Endothelial cell (in vitro differentiated cells): ENCODE results near the gene CDKAL1. TPM values are rescaled to one million over a fixed set of nuclear protein-coding genes. Genes with fewer than 3 reads are reported as not detected.
"Not testable (repeated sequence)": the region's sequence is repeated elsewhere in the genome, so short reads cannot be mapped to it uniquely, and the experiment has no call there.

ENCODE experiments used
- DNase-seq: peaks from one replicate; pipeline ENCODE4 v3.0.0; 2021; ENCODE audit warnings: low spot score
- H3K27ac Mint-ChIP-seq: one replicate; pipeline ENCODE4 v1.8.0; 2021; ENCODE audit warnings: mixed read lengths, inconsistent platforms; ENCODE audit not compliant: unreplicated experiment
- H3K27me3 Mint-ChIP-seq: one replicate; pipeline ENCODE4 v1.8.0; 2021; ENCODE audit warnings: mild to moderate bottlenecking, moderate library complexity, mixed read lengths, inconsistent platforms; ENCODE audit not compliant: unreplicated experiment
- H3K36me3 Mint-ChIP-seq: one replicate; pipeline ENCODE4 v1.8.0; 2021; ENCODE audit warnings: mild to moderate bottlenecking, low read depth, mixed read lengths, inconsistent platforms; ENCODE audit not compliant: unreplicated experiment
- H3K4me1 Mint-ChIP-seq: one replicate; pipeline ENCODE4 v1.8.0; 2021; ENCODE audit warnings: mild to moderate bottlenecking, mixed read lengths, inconsistent platforms; ENCODE audit not compliant: unreplicated experiment
- H3K4me3 Mint-ChIP-seq: one replicate; pipeline ENCODE4 v1.8.0; 2021; ENCODE audit warnings: mild to moderate bottlenecking, mixed read lengths, inconsistent platforms; ENCODE audit not compliant: unreplicated experiment
- H3K9me3 Mint-ChIP-seq: one replicate; pipeline ENCODE4 v1.8.0; 2021; ENCODE audit warnings: mixed read lengths, inconsistent platforms; ENCODE audit not compliant: unreplicated experiment
- total RNA-seq: library from RNA; stranded (reverse); fragmentation: NEBNext Ultra II Directional; extraction: Animal tissue kit (Norgen Biotek cat#: 25700); gene quantifications from one replicate; pipeline ENCODE4 v1.2.1, GENCODE V29; 2021; ENCODE audit not compliant: unreplicated experiment
- TF ChIP-seq, protein P1 (sequence below): fragments of 200-600 bp; sonication (generic); IDR thresholded peaks from one replicate; pipeline ENCODE4 v1.5.0; 2021; ENCODE audit warnings: antibody characterized with exemption; ENCODE audit not compliant: unreplicated experiment

CDKAL1 gene
- total RNA-seq, 1 donor from 2014 or later, result 43.9 TPM

DNA sequence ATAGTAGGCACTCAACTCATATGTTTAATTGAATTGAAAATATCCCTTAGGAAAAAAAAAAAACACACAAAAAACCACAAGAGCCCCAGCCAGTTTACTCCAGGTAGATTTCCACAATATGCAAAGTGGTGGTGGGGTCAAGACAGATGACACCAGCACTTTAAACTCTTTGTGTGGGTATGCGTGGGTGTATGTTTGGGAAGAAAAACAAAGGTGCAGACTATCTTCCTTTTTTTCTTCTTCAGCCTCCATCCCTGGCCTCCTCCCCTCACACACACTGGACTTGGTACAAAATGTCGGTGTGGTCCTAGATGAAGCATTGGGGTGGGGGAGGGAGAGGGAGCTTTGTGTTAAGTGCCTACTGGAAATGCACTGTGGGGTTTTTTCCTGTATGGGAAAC lies 42.2 kb upstream of the CDKAL1 start:
- Mint-ChIP-seq H3K4me3 (no peak overlapping the region), H3K27me3 (no peaks in the 10 kb centered on the region), H3K4me1 (peaks cover 11% of the 10 kb centered on the region), H3K9me3 (no peaks in the 10 kb centered on the region), H3K27ac (no peak overlapping the region), H3K36me3 (peaks cover 20% of the 10 kb centered on the region)
- TF ChIP-seq, protein P1, sequence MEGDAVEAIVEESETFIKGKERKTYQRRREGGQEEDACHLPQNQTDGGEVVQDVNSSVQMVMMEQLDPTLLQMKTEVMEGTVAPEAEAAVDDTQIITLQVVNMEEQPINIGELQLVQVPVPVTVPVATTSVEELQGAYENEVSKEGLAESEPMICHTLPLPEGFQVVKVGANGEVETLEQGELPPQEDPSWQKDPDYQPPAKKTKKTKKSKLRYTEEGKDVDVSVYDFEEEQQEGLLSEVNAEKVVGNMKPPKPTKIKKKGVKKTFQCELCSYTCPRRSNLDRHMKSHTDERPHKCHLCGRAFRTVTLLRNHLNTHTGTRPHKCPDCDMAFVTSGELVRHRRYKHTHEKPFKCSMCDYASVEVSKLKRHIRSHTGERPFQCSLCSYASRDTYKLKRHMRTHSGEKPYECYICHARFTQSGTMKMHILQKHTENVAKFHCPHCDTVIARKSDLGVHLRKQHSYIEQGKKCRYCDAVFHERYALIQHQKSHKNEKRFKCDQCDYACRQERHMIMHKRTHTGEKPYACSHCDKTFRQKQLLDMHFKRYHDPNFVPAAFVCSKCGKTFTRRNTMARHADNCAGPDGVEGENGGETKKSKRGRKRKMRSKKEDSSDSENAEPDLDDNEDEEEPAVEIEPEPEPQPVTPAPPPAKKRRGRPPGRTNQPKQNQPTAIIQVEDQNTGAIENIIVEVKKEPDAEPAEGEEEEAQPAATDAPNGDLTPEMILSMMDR, result no peak
- DNase-seq, result no peak

DNA sequence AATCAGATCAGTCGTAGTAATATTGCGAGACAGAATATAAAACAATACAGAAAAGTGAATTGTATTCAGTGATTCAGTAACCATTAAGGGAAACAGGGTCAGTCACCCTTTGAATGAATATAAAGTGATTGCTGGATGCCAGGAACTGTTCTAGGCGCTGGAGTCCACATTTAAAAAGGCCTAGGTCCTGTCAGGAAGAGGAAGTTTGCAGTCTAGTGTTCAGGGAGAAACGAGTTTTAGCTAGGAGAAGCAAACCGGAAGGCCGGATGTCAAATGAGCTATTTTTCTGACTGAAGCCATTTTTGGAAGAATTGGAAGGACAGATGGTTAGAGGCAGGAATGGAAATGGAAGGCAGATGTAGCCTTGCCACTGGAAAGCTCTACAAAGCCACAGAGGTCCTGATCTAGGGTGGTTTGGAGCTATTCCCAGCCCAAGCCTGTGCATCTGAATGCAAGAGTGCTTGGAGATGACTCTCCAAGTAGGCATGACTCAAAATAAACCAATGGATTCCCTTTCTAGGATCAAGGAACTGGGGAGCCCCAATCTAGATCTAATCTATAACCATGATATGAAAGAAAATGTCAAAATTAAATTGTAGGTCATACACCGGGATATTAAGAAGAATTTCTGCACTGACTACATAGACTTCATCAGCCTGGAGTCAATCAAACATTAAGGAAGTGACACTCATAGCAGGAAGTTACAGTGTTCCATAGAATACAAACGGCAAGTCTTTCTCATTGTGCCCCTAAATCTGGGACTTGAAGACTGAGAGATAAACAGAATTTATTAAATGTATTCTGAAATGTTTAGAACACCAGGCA lies 36.8 kb upstream of the CDKAL1 start:
- H3K4me1 Mint-ChIP-seq, result peaks cover 4% of the 10 kb centered on the region
- no peak overlapping the region for H3K27ac Mint-ChIP-seq
- H3K4me3 Mint-ChIP-seq, result no peak overlapping the region
- no peak for DNase-seq
- TF ChIP-seq, protein P1, result no peak
- H3K9me3 Mint-ChIP-seq, result no peaks in the 10 kb centered on the region
- peaks cover 3% of the 10 kb centered on the region for H3K36me3 Mint-ChIP-seq
- H3K27me3 Mint-ChIP-seq, result no peaks in the 10 kb centered on the region

DNA sequence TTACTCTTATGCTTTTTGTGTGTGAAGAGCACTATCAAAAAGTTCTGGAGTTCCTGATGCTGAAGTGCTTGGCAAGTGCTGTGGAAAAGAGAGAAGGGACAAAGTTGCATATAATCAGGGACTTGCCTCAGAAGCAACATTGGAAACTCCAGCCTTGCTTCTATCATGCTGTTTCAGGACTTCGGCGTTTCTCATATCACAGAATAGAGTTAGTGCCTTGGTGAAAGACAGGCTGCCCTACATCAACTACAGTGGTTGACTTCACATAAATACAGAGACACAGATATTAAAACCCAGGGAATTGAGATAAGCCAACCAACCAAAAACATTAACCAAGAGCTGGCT lies 36.2 kb upstream of the CDKAL1 start:
- H3K4me1 Mint-ChIP-seq, result peaks cover 3% of the 10 kb centered on the region
- no peaks in the 10 kb centered on the region for H3K27me3 Mint-ChIP-seq
- no peak for DNase-seq
- H3K27ac Mint-ChIP-seq, result no peak overlapping the region
- TF ChIP-seq, protein P1, result no peak
- H3K9me3 Mint-ChIP-seq, result no peaks in the 10 kb centered on the region
- no peak overlapping the region for H3K4me3 Mint-ChIP-seq
- peaks cover 3% of the 10 kb centered on the region for H3K36me3 Mint-ChIP-seq

DNA sequence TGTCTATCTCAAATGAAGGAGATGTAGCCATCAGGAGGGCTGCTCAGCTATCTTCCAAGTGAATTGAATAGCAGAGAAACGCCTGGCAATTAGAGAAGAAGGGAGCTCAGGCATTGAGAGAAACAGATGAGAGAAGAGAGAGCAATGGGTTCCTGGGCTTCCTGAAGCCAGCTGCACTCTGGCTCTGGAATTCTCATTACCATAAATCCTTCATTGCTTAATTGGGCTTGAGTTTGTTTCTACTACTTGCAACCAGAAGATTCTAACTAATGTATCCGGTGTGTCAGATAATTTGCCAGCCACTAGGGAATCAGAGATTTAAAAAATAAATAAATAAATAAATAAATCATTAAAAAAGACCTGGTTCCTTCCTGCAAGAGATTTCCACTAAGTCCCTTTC lies 25.0 kb upstream of the CDKAL1 start:
- TF ChIP-seq, protein P1, result no peak
- Mint-ChIP-seq H3K4me3 (no peak overlapping the region), H3K36me3 (no peaks in the 10 kb centered on the region), H3K27me3 (no peaks in the 10 kb centered on the region), H3K27ac (no peak overlapping the region), H3K9me3 (no peaks in the 10 kb centered on the region), H3K4me1 (no peaks in the 10 kb centered on the region)
- no peak for DNase-seq

DNA sequence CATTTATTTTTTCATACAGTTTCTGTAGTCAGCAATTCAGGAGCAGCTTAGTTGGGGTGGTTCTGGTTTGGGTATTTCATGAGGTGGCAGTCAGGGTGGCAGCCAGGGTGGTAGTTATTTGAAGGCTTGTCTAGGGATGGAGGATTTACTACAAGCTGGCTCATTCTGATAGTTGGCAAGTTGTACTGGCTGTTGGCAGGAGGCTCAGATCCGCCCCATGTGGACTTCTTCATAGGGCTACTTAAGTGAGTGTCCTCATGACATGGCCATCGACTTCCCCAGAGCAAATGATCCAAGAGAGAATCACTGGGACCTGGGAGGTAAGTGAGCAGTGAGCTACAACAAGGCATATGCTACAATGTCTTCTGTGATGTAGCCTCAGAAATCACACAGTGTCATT lies 22.4 kb upstream of the CDKAL1 start:
- no peaks in the 10 kb centered on the region for H3K27me3 Mint-ChIP-seq
- no peaks in the 10 kb centered on the region for H3K4me1 Mint-ChIP-seq
- DNase-seq, result no peak
- TF ChIP-seq, protein P1, result no peak
- no peaks in the 10 kb centered on the region for H3K9me3 Mint-ChIP-seq
- H3K36me3 Mint-ChIP-seq, result no peaks in the 10 kb centered on the region
- no peak overlapping the region for H3K27ac Mint-ChIP-seq
- no peak overlapping the region for H3K4me3 Mint-ChIP-seq

DNA sequence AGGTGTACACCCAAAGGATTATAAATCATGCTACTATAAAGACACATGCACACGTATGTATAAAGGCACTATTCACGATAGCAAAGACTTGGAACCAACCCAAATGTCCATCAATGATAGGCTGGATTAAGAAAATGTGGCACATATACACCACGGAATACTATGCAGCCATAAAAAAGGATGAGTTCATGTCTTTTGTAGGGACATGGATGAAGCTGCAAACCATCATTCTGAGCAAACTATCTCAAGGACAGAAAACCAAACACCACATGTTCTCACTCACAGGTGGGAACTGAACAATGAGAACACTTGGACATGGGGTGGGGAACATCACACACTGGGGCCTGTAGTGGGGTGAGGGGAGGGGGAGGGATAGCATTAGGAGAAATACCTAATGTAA lies 9.0 kb upstream of the CDKAL1 start:
- H3K27me3 Mint-ChIP-seq, DNase-seq, H3K36me3 Mint-ChIP-seq, H3K4me1 Mint-ChIP-seq, H3K9me3 Mint-ChIP-seq, H3K4me3 Mint-ChIP-seq, H3K27ac Mint-ChIP-seq: not testable (repeated sequence)

DNA sequence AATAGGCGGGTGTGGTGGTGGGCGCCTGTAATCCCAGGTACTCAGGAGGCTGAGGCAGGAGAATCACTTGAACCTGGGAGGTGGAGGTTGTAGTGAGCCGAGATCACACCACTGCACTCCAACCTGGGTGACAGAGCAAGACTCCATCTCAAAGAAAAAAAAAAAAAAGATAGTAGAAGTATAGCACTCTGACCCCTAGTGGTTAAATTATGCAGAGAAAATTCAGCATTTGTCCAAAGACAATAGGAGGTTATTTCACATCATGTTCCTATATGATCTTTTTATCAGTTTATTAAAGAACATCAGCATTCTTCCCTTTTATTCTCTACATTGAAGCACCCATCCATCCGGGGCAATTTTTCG lies 5.2 kb upstream of the CDKAL1 start:
- DNase-seq, H3K36me3 Mint-ChIP-seq, H3K27ac Mint-ChIP-seq, H3K27me3 Mint-ChIP-seq, H3K4me1 Mint-ChIP-seq, H3K9me3 Mint-ChIP-seq, H3K4me3 Mint-ChIP-seq: not testable (repeated sequence)
